HUES48 (cell line): ENCODE measurements around the gene MAML3.

ENCODE experiments used
- H3K27ac ChIP-seq: one replicate; pipeline ENCODE4 v1.7.0; 2013; ENCODE audit warnings: low read depth, low read length, inconsistent platforms
- H3K27me3 ChIP-seq: 2 replicates; pipeline ENCODE4 v1.6.1; 2013; ENCODE audit warnings: mild to moderate bottlenecking, low read length; ENCODE audit not compliant: control insufficient read depth, insufficient read depth
- H3K36me3 ChIP-seq: 2 replicates; pipeline ENCODE4 v1.6.1; 2013; ENCODE audit warnings: low read length; ENCODE audit not compliant: control insufficient read depth, insufficient read depth
- H3K4me1 ChIP-seq: 2 replicates; pipeline ENCODE4 v1.6.1; 2013; ENCODE audit warnings: mild to moderate bottlenecking, low read length; ENCODE audit not compliant: control insufficient read depth, insufficient read depth
- H3K4me3 ChIP-seq: 2 replicates; pipeline ENCODE4 v1.5.1; 2013; ENCODE audit warnings: mild to moderate bottlenecking, low read depth, low read length
- H3K9ac ChIP-seq: 2 replicates; pipeline ENCODE4 v1.6.1; 2013; ENCODE audit warnings: mild to moderate bottlenecking, low read depth, low read length, moderate library complexity
- H3K9me3 ChIP-seq: 2 replicates; pipeline ENCODE4 v1.6.1; 2013; ENCODE audit warnings: low read length; ENCODE audit not compliant: control insufficient read depth, insufficient read depth

Gene MAML3

DNA sequence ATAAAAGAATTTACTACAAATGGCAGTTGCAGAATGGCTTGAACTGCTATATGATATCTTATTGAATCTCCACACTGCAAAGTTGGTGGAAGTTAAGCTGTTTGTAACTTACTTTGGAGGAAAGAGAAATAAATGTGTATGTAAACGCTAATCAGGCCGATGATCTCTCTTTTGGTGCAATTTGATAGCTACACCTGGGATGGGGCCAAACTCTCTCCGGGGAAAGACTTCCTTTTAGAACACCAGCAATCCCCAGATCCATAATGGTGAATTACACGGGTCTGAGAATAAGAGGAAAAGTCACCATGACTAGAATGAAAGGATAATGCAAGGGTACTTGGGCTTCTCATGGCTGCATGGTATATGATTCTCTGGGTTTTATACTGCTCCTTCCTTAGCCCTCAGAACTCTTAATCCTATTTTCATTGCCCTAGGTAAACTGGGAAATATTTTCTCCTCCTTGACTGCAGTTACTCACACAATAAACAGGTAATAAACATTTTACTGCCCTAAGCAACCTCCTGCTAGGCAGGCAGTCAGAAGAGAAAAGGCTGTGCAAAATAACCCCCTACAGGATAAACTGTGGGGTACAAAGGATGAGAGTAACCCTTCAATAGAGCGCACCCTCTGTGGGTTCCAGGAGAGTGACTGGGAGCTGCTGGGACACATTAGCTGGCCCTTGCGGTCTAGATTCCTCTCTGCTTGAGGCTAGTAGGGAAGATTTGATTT, 379.1 kb downstream of the MAML3 start:
- Histone ChIP-seq H3K9me3 (no peaks in the 10 kb centered on the region), H3K4me3 (0 out of 2 replicates have a peak overlapping the region, but pooled peaks have one; percentile 14), H3K9ac (no peak overlapping the region)

DNA sequence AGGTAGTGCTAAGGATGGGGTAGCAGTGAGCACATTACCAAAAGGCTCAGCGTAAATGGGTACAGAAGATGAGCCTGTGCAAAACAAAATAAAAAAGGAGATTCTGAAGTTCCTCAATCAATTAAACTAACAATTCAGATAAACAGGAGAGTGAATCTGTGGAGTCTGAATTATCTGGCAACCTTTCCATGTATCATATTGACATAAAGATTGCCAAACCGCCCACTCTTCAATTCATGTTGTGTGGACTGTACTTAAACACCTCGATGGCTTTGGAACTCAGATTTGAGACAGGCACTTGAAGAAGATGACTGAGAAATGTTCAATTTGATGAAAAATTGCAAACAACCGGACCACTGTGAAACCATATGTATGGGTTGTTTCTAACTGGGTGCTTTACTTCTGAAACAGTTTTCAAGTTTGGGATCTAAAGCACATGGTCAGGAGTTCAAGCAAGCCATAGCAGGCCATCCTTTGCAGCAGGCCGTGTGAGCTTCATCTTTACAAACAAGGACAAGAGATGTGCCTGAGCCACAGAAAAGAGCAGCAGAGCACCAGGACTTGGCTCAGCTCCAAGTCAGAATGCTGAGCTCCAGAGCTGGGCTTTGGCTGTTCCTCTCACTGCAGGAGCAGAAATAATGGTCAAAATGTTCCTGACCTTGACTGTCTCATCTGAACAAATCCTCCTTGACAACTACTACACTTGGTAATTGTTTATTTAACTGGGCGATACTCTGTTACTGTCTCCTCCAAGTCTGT, 380.2 kb downstream of the MAML3 start:
- Histone ChIP-seq H3K27ac (no peak overlapping the region), H3K4me3 (no peak overlapping the region), H3K9ac (no peak overlapping the region), H3K36me3 (no peaks in the 10 kb centered on the region), H3K4me1 (peaks cover 17% of the 10 kb centered on the region), H3K27me3 (no peaks in the 10 kb centered on the region), H3K9me3 (no peaks in the 10 kb centered on the region)

More for the DNA sequence above, 379.1 kb downstream of the MAML3 start:
- Histone ChIP-seq H3K27ac (no peak overlapping the region), H3K27me3 (no peaks in the 10 kb centered on the region), H3K36me3 (no peaks in the 10 kb centered on the region), H3K4me1 (peaks cover 17% of the 10 kb centered on the region)

DNA sequence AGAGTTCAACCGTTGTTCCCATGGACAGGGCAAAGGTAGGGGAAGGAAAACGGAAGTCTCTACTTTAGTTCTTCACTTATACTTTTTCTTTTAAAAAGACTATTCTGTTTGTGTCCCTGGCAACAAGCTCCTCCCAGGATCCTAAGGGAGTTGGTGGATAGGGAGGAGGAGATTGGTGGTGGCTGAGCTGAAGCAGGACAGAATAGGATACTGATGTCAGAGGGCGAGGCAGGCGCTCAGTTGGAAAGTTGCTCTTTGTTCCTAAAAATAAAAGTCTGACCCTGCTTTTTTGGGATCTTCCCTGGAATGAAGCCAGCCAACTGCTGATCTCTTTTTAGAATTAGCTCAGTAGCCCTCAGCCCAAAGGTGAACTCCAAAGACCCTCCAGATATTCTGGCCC, 383.6 kb downstream of the MAML3 start:
- H3K4me1 ChIP-seq, result peaks cover 9% of the 10 kb centered on the region
- H3K4me3 ChIP-seq, result no peak overlapping the region
- H3K9me3 ChIP-seq, result no peaks in the 10 kb centered on the region
- no peaks in the 10 kb centered on the region for H3K36me3 ChIP-seq
- no peak overlapping the region for H3K27ac ChIP-seq
- no peaks in the 10 kb centered on the region for H3K27me3 ChIP-seq
- H3K9ac ChIP-seq, result no peak overlapping the region

- Histone ChIP-seq H3K4me1 (no peaks in the 10 kb centered on the region), H3K27me3 (no peaks in the 10 kb centered on the region), H3K27ac (no peak overlapping the region), H3K36me3 (no peaks in the 10 kb centered on the region), H3K9ac (no peak overlapping the region), H3K9me3 (no peaks in the 10 kb centered on the region), H3K4me3 (no peak overlapping the region)
These were observed 384.6 kb downstream of the MAML3 start for GRCh38 chr4:139769364-139769763.

DNA sequence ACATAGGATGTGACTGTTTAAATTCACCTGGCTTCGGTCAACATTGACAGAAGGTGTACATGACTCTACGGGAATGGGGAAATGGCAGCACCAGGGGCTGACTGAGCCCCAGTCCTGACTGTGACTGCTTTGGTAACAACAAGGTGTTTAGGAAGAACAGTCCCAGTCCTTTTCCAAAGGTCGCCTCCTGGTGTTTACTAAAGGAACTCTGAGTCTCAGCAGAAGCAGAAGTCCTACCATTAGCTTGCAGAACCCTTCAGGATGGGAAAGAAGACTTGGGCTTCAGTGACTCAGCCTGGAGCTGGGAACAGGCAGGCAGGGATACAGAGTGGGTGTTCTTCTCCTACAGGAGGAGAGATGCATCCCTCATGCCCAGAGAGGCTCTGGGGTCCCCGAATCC, 385.1 kb downstream of the MAML3 start:
- no peaks in the 10 kb centered on the region for H3K27me3 ChIP-seq
- no peaks in the 10 kb centered on the region for H3K36me3 ChIP-seq
- H3K9ac ChIP-seq, result no peak overlapping the region
- no peaks in the 10 kb centered on the region for H3K9me3 ChIP-seq
- no peak overlapping the region for H3K27ac ChIP-seq
- H3K4me3 ChIP-seq, result no peak overlapping the region
- no peaks in the 10 kb centered on the region for H3K4me1 ChIP-seq

GRCh38 chr4:139768366-139768765, 385.6 kb downstream of the MAML3 start:
- no peaks in the 10 kb centered on the region for H3K4me1 ChIP-seq
- no peaks in the 10 kb centered on the region for H3K27me3 ChIP-seq
- H3K27ac ChIP-seq, result no peak overlapping the region
- H3K9ac ChIP-seq, result no peak overlapping the region
- no peaks in the 10 kb centered on the region for H3K9me3 ChIP-seq
- H3K36me3 ChIP-seq, result no peaks in the 10 kb centered on the region
- no peak overlapping the region for H3K4me3 ChIP-seq

GRCh38 chr4:139767585-139767984, 386.4 kb downstream of the MAML3 start:
- Histone ChIP-seq H3K4me3 (no peak overlapping the region), H3K36me3 (no peaks in the 10 kb centered on the region), H3K4me1 (no peaks in the 10 kb centered on the region; the same call in 1 of the 2 replicates), H3K27me3 (no peaks in the 10 kb centered on the region), H3K9ac (no peak overlapping the region), H3K9me3 (no peaks in the 10 kb centered on the region), H3K27ac (no peak overlapping the region)

- H3K9me3 ChIP-seq, result no peaks in the 10 kb centered on the region
- H3K9ac ChIP-seq, result no peak overlapping the region
- H3K36me3 ChIP-seq, result no peaks in the 10 kb centered on the region
- H3K27ac ChIP-seq, result no peak overlapping the region
- H3K27me3 ChIP-seq, result no peaks in the 10 kb centered on the region
- peaks cover 2% of the 10 kb centered on the region; the same call in 1 of the 2 replicates for H3K4me1 ChIP-seq
- no peak overlapping the region for H3K4me3 ChIP-seq
These were observed 386.8 kb downstream of the MAML3 start for GRCh38 chr4:139767168-139767567.

DNA sequence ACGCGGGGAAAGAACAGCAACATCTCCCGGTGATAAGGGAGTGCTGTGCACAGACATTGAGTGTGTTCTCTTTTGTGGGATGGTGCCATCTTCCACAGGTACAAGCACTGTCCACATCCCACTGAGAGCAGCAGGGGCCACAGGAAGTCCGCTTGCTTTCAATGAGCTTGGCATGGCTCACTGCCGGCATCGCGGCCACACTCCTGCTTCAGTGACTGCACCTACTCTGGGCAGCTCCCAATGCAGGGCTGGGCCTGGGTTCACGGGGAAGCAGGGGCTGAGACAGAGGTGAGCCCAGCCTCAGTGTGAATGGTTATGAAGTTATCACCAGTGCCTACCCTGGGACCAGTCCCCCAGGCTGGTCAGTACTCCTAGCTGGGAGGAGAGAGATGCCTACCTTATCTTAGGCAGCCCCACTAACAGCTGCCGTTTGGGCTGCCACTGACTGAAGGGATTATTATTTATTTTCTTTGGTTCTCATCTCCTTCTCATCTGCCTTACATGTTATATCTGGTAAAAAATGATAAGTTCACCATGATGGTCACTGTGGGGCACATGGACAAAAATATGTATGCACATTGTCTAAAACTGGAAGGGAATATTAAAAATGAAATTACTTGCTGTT, 389.2 kb downstream of the MAML3 start:
- H3K9me3 ChIP-seq, result no peaks in the 10 kb centered on the region
- H3K27ac ChIP-seq, result no peak overlapping the region
- no peaks in the 10 kb centered on the region for H3K36me3 ChIP-seq
- no peak overlapping the region for H3K9ac ChIP-seq
- H3K4me3 ChIP-seq, result no peak overlapping the region
- peaks cover 8% of the 10 kb centered on the region for H3K4me1 ChIP-seq
- H3K27me3 ChIP-seq, result no peaks in the 10 kb centered on the region

DNA sequence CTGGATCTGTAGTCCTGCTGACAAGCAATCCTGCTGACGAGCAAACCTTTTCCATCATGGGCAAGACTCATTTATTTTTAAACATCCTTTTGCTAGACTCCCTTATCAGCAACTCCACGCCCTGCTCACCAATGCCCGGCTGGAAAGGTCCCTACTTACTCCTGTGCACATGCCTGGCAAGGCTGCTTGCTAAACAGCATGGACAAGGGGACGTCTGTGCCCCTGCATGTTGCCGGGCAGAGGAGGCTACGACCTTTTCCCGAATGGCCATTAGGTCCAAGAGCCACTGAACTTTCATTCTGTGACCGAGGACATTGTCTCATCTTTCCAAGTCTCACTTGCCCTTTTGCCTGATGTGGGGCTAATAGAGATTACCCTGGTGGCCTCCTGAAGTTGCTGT, 389.8 kb downstream of the MAML3 start:
- no peak overlapping the region for H3K9ac ChIP-seq
- H3K27me3 ChIP-seq, result no peaks in the 10 kb centered on the region
- H3K36me3 ChIP-seq, result no peaks in the 10 kb centered on the region
- H3K27ac ChIP-seq, result no peak overlapping the region
- H3K4me3 ChIP-seq, result no peak overlapping the region
- peaks cover 8% of the 10 kb centered on the region for H3K4me1 ChIP-seq
- no peaks in the 10 kb centered on the region for H3K9me3 ChIP-seq

DNA sequence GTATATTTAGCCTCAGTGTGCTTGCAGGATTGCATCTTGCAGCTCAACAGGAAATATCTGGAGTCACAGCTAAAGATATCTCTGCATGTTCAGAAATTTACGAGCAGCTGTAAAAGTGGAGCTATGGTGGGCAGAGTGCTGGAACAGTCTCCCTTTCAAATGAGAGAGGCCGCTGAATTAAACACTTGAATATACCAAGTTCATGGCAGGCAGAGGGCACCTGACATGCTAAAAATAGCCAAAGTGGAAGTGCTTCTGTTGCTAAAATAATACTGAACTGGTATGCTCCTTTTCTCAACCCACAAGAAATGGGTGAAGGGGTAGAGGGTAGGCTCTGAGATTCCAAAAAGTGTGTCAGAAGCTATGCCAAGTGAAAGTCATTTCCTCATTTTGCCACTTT, 390.3 kb downstream of the MAML3 start:
- H3K4me3 ChIP-seq, result no peak overlapping the region
- peaks cover 8% of the 10 kb centered on the region for H3K4me1 ChIP-seq
- no peaks in the 10 kb centered on the region for H3K36me3 ChIP-seq
- H3K9ac ChIP-seq, result no peak overlapping the region
- no peak overlapping the region for H3K27ac ChIP-seq
- H3K27me3 ChIP-seq, result no peaks in the 10 kb centered on the region
- no peaks in the 10 kb centered on the region for H3K9me3 ChIP-seq
